Melanocyte of skin (primary cell): ENCODE data around the gene IFI27. TPM values are rescaled to one million over a fixed set of nuclear protein-coding genes. Genes with fewer than 3 reads are reported as not detected.

ENCODE experiments used
- total RNA-seq, 2 donors: library from RNA; depleted of rRNA; stranded (reverse); fragments of >200 nt; gene quantifications; 2 replicates each; pipeline ENCODE4 v1.2.3, GENCODE V29; 2012

IFI27 gene
- total RNA-seq = 1,000 to 10,000 TPM; 1,659 to 2,734 TPM

GRCh38 chr14:94110552-94111181 is at the start of gene IFI27:
Gene IFI27 (plus strand): TSS chr14:94110736.

GRCh38 chr14:94080621-94081385 is 29.7 kb upstream of the IFI27 start, which contains the start of the genes DDX24 and IFI27L1:
Gene DDX24 (minus strand): TSS chr14:94081202. CDS start chr14:94079742, 1,460 bp downstream.
Gene IFI27L1 (plus strand): TSS chr14:94081310. CDS start chr14:94096938, 15,628 bp downstream.

GRCh38 chr14:94129111-94129757 is 18.7 kb downstream of the IFI27 start, which contains the start of gene IFI27L2:
Gene IFI27L2 (minus strand): TSS chr14:94129604. CDS start chr14:94129564, 40 bp downstream.

Other genes starting within 250 kb of the IFI27 start
- not detected for gene FAM181A, start 183.4 kb upstream of the IFI27 start, total RNA-seq
- gene ASB2, start 134.2 kb upstream of the IFI27 start, total RNA-seq = 1 to 10 TPM; 1.7 to 3.1 TPM
- not detected for gene CCDC197, start 113.4 kb upstream of the IFI27 start, total RNA-seq
- gene OTUB2, start 84.4 kb upstream of the IFI27 start, total RNA-seq = 1 to 10 TPM; 1.3 to 2.4 TPM
- gene DDX24, start 29.5 kb upstream of the IFI27 start, total RNA-seq = 100 to 1,000 TPM; 147 to 153 TPM
- 10 to 100 TPM; 16.7 to 20.3 TPM for gene IFI27L1, start 29.4 kb upstream of the IFI27 start, total RNA-seq
- gene IFI27L2, start 18.9 kb downstream of the IFI27 start, total RNA-seq = 100 to 1,000 TPM in 1 of 2 donors, 10 to 100 TPM in 1; 53.6 to 104 TPM
- gene PPP4R4, start 63.6 kb downstream of the IFI27 start, total RNA-seq = under 1 TPM in 1 of 2 donors, not detected in 1; 0.34 TPM
- gene SERPINA10, start 182.5 kb downstream of the IFI27 start, total RNA-seq = not detected
- gene SERPINA6, start 212.6 kb downstream of the IFI27 start, total RNA-seq = not detected